H1 (cell line): ENCODE data around the gene PBX2. TPM values are rescaled to one million over a fixed set of nuclear protein-coding genes. Genes with fewer than 3 reads are reported as not detected.

Experiments
- ASH2L ChIP-seq: fragments of 200-600, 300-600 bp; sonication (generic); IDR thresholded peaks from one replicate; pipeline ENCODE4 v1.7.1; 2017; ENCODE audit warnings: low read length
- ATF3 ChIP-seq: IDR thresholded peaks from 2 replicates; pipeline ENCODE4 v1.6.1; 2011; ENCODE audit warnings: low read depth, mild to moderate bottlenecking, low read length; ENCODE audit not compliant: insufficient read depth
- BRCA1 ChIP-seq: IDR thresholded peaks from 2 replicates; pipeline ENCODE4 v1.6.1; 2012; ENCODE audit warnings: low read depth, low read length, improper control_type of control experiment
- CEBPB ChIP-seq: IDR thresholded peaks from 2 replicates; pipeline ENCODE4 v1.6.1; 2012; ENCODE audit warnings: low read depth, low read length
- CHD1 ChIP-seq: IDR thresholded peaks from 2 replicates; pipeline ENCODE4 v1.6.1; 2012; ENCODE audit warnings: low read depth, low read length, improper control_type of control experiment
- CHD2 ChIP-seq: IDR thresholded peaks from 2 replicates; pipeline ENCODE4 v1.6.1; 2012; ENCODE audit warnings: low read length, improper control_type of control experiment
- CREB1 ChIP-seq: IDR thresholded peaks from 2 replicates; pipeline ENCODE4 v1.6.1; 2012; ENCODE audit warnings: inconsistent platforms
- EP300 ChIP-seq, 2 experiments: IDR thresholded peaks; 1 replicate in 1 of 2; 2 replicates in 1 of 2; pipeline ENCODE4 v1.6.1; 2011 to 2012; ENCODE audit warnings: low read depth in 2 of 2, low read length in 2 of 2, mild to moderate bottlenecking in 2 of 2, borderline replicate concordance in 1 of 2, inconsistent platforms in 1 of 2, moderate library complexity in 1 of 2
- FOSL1 ChIP-seq: IDR thresholded peaks from 2 replicates; pipeline ENCODE4 v1.6.1; 2011; ENCODE audit warnings: mild to moderate bottlenecking, low read depth, low read length, moderate library complexity; ENCODE audit not compliant: insufficient read depth
- HDAC2 ChIP-seq, 2 experiments: fragments of 300-600 bp in 1 of 2; sonication (generic) in 1 of 2; IDR thresholded peaks; 2 replicates each; pipeline ENCODE4 v1.6.1; 2011 to 2012; ENCODE audit warnings: low read depth in 2 of 2, low read length in 2 of 2, mild to moderate bottlenecking in 2 of 2, moderate library complexity in 2 of 2, borderline replicate concordance in 1 of 2, inconsistent platforms in 1 of 2
- HDAC6 ChIP-seq: IDR thresholded peaks from one replicate; pipeline ENCODE4 v1.7.1; 2012; ENCODE audit warnings: low read depth, mild to moderate bottlenecking, inconsistent platforms, low read length, moderate library complexity
- JUN ChIP-seq: IDR thresholded peaks from 2 replicates; pipeline ENCODE4 v1.6.1; 2011; ENCODE audit warnings: low read depth, mild to moderate bottlenecking, improper control_type of control experiment, low read length
- JUND ChIP-seq: IDR thresholded peaks from 2 replicates; pipeline ENCODE4 v1.6.1; 2011; ENCODE audit warnings: mild to moderate bottlenecking, improper control_type of control experiment, low read length
- KDM1A ChIP-seq: fragments of 200-600, 300-600 bp; sonication (generic); IDR thresholded peaks from 2 replicates; pipeline ENCODE4 v1.7.1; 2016; ENCODE audit warnings: mild to moderate bottlenecking, low read length, borderline replicate concordance
- KDM5A ChIP-seq: fragments of 200-600 bp; IDR thresholded peaks from 2 replicates; pipeline ENCODE4 v1.7.1; 2012; ENCODE audit warnings: mild to moderate bottlenecking, low read length, inconsistent platforms, mixed read lengths
- MAFK ChIP-seq: IDR thresholded peaks from 2 replicates; pipeline ENCODE4 v1.6.1; 2012; ENCODE audit warnings: low read depth, mild to moderate bottlenecking, improper control_type of control experiment, low read length
- PHF8 ChIP-seq: fragments of 200-600 bp; sonication (generic); conservative IDR thresholded peaks from 2 replicates; pipeline ENCODE4 v1.7.1; 2012; ENCODE audit warnings: low read depth, mild to moderate bottlenecking, inconsistent platforms, low read length, moderate library complexity
- POU5F1 ChIP-seq: IDR thresholded peaks from 2 replicates; pipeline ENCODE4 v1.6.1; 2011; ENCODE audit warnings: low read depth, mild to moderate bottlenecking, low read length, moderate library complexity
- RAD21 ChIP-seq, 2 experiments: IDR thresholded peaks in 1 of 2; conservative IDR thresholded peaks in 1 of 2; 2 replicates each; pipeline ENCODE4 v1.6.1; 2011; ENCODE audit warnings: low read depth in 2 of 2, low read length in 2 of 2, improper control_type of control experiment in 1 of 2, inconsistent platforms in 1 of 2, mild to moderate bottlenecking in 1 of 2, moderate library complexity in 1 of 2
- RBBP5 ChIP-seq: IDR thresholded peaks from 2 replicates; pipeline ENCODE4 v1.7.1; 2012; ENCODE audit warnings: low read depth, mild to moderate bottlenecking, inconsistent platforms, low read length, moderate library complexity, borderline replicate concordance
- SAP30 ChIP-seq: fragments of 300-600 bp; sonication (generic); IDR thresholded peaks from 2 replicates; pipeline ENCODE4 v1.7.1; 2012; ENCODE audit warnings: low read length, moderate library complexity, mild to moderate bottlenecking, inconsistent platforms; ENCODE audit not compliant: insufficient read depth, insufficient replicate concordance
- SRF ChIP-seq: IDR thresholded peaks from 2 replicates; pipeline ENCODE4 v1.6.1; 2011; ENCODE audit warnings: mild to moderate bottlenecking, low read depth, low read length, moderate library complexity
- SUZ12 ChIP-seq: fragments of 200-600 bp; sonication (generic); IDR thresholded peaks from 2 replicates; pipeline ENCODE4 v1.6.1; 2012; ENCODE audit warnings: mild to moderate bottlenecking, inconsistent platforms, low read length, moderate library complexity, mixed read lengths
- ZNF274 ChIP-seq: IDR thresholded peaks from 2 replicates; pipeline ENCODE4 v1.7.0; 2012; ENCODE audit warnings: low read length, borderline replicate concordance; ENCODE audit errors: extremely low read depth
- polyA plus RNA-seq, 7 experiments: library from polyadenylated mRNA; depleted of rRNA in 3 of 7; stranded (reverse) in 5 of 7; unstranded in 2 of 7; fragments of >200 nt in 5 of 7; fragments of 200-250 nt in 2 of 7; gene quantifications; 1 replicate in 5 of 7; 2 replicates in 1 of 7; 4 replicates in 1 of 7; pipeline versions ENCODE4 v1.2.1 to v1.2.3, GENCODE V29; 2011 to 2013; ENCODE audit warnings: missing spikeins in 2 of 7, mixed read lengths in 2 of 7
- total RNA-seq: library from RNA; stranded (reverse); fragmentation: NEBNext Ultra II Directional; extraction: Animal tissue kit (Norgen Biotek cat#: 25700); gene quantifications from 2 replicates; pipeline ENCODE4 v1.2.1, GENCODE V29; 2021

Gene PBX2
- total and polyA plus RNA-seq, 2 of the 8 experiments (the other 6 are each of a cell fraction or from before 2014, with no cell fraction given) = 102 to 130 TPM

- TF ChIP-seq RAD21 (IDR thresholded peaks at IDR 0.05 in 1 of 2, conservative IDR thresholded peaks at IDR 0.05 in 1 of 2; ENCODE audit: low read depth in 2 of 2, low read length in 2 of 2) (no peak), MAFK (no peak; the same call in 1 of the 2 replicates), CHD1 (no peak), SAP30 (no peak), POU5F1 (no peak), SRF (0 out of 2 replicates have a peak, but pooled peaks have one; percentile 12), HDAC6 (no peak), RBBP5 (no peak; the same call in 1 of the 2 replicates), KDM1A (no peak), PHF8 (peak; percentile 48; the same call in 1 of the 2 replicates), JUN (no peak), CREB1 (peak; percentile 87), ATF3 (no peak), HDAC2 (IDR thresholded peaks at IDR 0.05; ENCODE audit: borderline replicate concordance in 1 of 2, low read depth in 2 of 2, low read length in 2 of 2) (no peak), KDM5A (no peak), EP300 (IDR thresholded peaks at IDR 0.05; ENCODE audit: borderline replicate concordance in 1 of 2, low read depth in 2 of 2, low read length in 2 of 2) (no peak), BRCA1 (no peak), ZNF274 (no peak), ASH2L (no peak), CHD2 (no peak), JUND (no peak), FOSL1 (no peak), SUZ12 (no peak), CEBPB (no peak)
Observed at GRCh38 chr6:32177183-32177787, 12.7 kb downstream of the PBX2 start (continued).
